SIG-M5 (cell line): ENCODE results near the gene PHF1.
A peak's percentile ranks its signal among the peaks of the same experiment; 100 is the strongest.

Experiments used
- DNase-seq: peaks from one replicate; lab custom pipeline; 2025; lab: John Stamatoyannopoulos, UW

The PHF1 gene

GRCh38 chr6:33454009-33454946 is 43.5 kb downstream of the PHF1 start, which contains the start of gene ZBTB9:
TSS of gene ZBTB9 (plus strand) at chr6:33454576. CDS start at chr6:33455101, 525 bp downstream.
- DNase-seq, result peak; percentile 66

- DNase-seq, result no peak
Observed at GRCh38 chr6:33455051-33455450, 44.2 kb downstream of the PHF1 start.

GRCh38 chr6:33456156-33456555 is 45.3 kb downstream of the PHF1 start:
- DNase-seq, result no peak

- DNase-seq, result no peak
Observed at GRCh38 chr6:33458676-33459075, 47.9 kb downstream of the PHF1 start.

- no peak for DNase-seq
Observed at GRCh38 chr6:33459226-33459625, 48.4 kb downstream of the PHF1 start.
